Stimulated activated CD8-positive, alpha-beta memory T cell treated with anti-CD3 and anti-CD28 coated beads, Interleukin-12 subunit alpha, Interleukin-12 subunit beta, amount 100 ng/mL, for 24 hours (primary cell): ENCODE results near the gene ACSL4.

Source experiments
- DNase-seq: peaks from one replicate; pipeline ENCODE4 v3.0.0-alpha.2; 2020; ENCODE audit errors: extremely low read depth

The ACSL4 gene

DNA sequence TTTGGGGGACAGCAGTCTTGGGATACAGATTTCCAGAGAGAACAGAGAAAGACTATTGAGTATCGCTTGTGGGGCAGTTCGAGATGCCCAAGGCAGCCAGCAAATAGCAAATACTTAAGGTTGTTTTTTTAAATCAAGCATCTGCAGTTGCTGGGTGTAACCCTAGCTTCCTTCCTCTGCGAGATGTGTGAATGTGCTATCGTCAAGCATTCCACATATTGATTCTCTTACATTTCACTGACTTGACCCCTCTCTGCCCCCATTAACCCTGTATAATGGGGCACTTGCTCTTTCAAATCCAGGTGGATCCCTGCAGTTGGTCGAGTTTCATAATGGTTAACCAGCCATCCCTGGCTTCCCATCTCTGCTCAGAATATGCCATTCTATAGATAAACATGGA, 131.6 kb downstream of the ACSL4 start:
- DNase-seq: no peak

DNA sequence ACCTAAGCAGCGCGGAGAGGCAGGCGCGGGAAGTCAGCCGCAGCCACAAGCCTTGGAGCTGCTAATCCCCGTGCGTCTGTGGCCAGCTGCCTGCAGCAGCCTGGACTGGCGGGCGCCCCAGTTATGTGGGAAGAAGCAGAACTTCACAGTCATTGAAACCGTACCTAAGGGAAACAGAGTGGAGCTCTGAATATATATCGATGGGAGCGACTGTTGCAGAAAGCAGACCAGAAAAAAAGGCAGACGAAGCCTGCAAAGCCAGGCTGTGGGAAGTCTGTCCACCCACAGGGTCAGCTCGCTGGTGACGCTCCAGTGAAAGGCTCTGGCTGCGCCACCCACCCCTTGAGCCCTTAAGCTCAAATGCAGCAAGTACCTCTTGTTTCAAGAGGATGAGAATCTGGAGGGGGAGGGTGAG, 132.8 kb downstream of the ACSL4 start:
- DNase-seq: no peak

DNA sequence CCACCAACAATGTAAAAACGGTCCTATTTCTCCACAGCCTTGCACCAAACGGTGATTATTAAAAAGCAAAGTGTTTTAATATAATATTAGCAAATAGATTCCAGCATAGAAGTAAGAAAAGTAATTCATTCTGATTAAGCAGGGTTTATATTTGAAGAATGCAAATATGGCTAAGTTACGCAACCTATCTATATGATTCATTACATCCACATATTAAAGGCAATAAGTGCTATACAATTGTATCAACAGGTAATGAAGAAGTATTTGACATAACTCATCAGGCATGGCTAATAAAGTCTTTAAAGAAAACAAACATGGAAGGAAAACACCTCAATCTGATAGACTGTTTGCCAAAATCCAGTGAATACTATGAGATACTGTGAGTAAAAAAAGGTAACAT, 137.0 kb downstream of the ACSL4 start:
- DNase-seq: no peak
